Effector memory CD4-positive, alpha-beta T cell (primary cell): ENCODE results near the gene RNF5.
A peak's percentile ranks its signal among the peaks of the same experiment; 100 is the strongest.
"Not testable (repeated sequence)": the region's sequence is repeated elsewhere in the genome, so short reads cannot be mapped to it uniquely, and the experiment has no call there.

Source experiments
- DNase-seq, 3 donors: peaks; one replicate each; pipeline ENCODE4 v3.0.0-alpha.2; 2020
- H3K27ac ChIP-seq: 2 replicates; pipeline ENCODE4 v1.7.0; 2013; ENCODE audit warnings: mild to moderate bottlenecking, low read length, moderate library complexity; ENCODE audit not compliant: insufficient read depth, poor library complexity, severe bottlenecking
- H3K27me3 ChIP-seq: replicated peaks from 2 replicates; pipeline ENCODE4 v1.7.0; 2013; ENCODE audit warnings: mild to moderate bottlenecking, low read length; ENCODE audit not compliant: insufficient read depth, control insufficient read depth, poor library complexity, severe bottlenecking
- H3K36me3 ChIP-seq: 2 replicates; pipeline ENCODE4 v1.7.0; 2013; ENCODE audit warnings: mild to moderate bottlenecking, low read length, moderate library complexity; ENCODE audit not compliant: control insufficient read depth, insufficient read depth
- H3K4me1 ChIP-seq: 2 replicates; pipeline ENCODE4 v1.7.0; 2013; ENCODE audit warnings: low read length, mild to moderate bottlenecking; ENCODE audit not compliant: control insufficient read depth, insufficient read depth, poor library complexity, severe bottlenecking
- H3K4me3 ChIP-seq: 2 replicates; pipeline ENCODE4 v1.7.0; 2013; ENCODE audit warnings: low read length, low read depth, mild to moderate bottlenecking; ENCODE audit not compliant: insufficient read depth, poor library complexity, severe bottlenecking
- H3K9me3 ChIP-seq: 2 replicates; pipeline ENCODE4 v1.7.0; 2013; ENCODE audit warnings: mild to moderate bottlenecking, low read length, moderate library complexity; ENCODE audit not compliant: control insufficient read depth

Gene RNF5

DNA sequence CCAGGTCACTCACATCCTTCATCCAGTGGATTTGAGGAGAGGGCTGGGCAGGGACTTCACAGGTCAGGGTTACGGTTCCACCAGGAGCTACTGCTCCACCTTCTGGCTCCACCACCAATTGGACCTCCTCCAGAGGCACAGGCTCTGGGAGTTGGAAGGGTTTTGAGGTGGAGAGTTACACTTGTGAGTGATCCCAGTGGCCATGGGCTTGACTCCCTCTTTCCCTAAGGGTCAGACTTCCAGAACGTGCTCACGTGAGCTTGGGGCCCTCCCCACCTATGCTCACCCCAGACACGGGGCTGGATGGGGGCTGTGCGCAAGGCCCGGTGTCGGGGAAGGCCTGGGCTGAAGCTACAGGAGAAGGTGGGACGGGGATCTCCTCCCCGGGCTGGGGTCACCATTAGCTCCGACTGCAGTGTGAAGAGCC is 4.4 kb downstream of the RNF5 start:
- H3K27ac ChIP-seq, result peak overlapping the region; percentile 8
- H3K36me3 ChIP-seq, result peaks cover 54% of the 10 kb centered on the region
- H3K27me3 ChIP-seq, result no peaks in the 10 kb centered on the region
- no peak overlapping the region for H3K4me3 ChIP-seq
- H3K4me1 ChIP-seq, result peaks cover 27% of the 10 kb centered on the region
- DNase-seq, result no peak
- no peaks in the 10 kb centered on the region for H3K9me3 ChIP-seq

- Histone ChIP-seq H3K36me3 (peaks cover 56% of the 10 kb centered on the region), H3K27me3 (no peaks in the 10 kb centered on the region), H3K9me3 (no peaks in the 10 kb centered on the region), H3K4me1 (peaks cover 29% of the 10 kb centered on the region), H3K4me3 (no peak overlapping the region), H3K27ac (no peak overlapping the region)
- DNase-seq, result no peak
Measured at GRCh38 chr6:32183030-32183429, 4.8 kb downstream of the RNF5 start.

GRCh38 chr6:32183483-32184083 is 5.4 kb downstream of the RNF5 start:
- no peaks in the 10 kb centered on the region for H3K27me3 ChIP-seq
- H3K4me3 ChIP-seq, result no peak overlapping the region
- peaks cover 34% of the 10 kb centered on the region for H3K4me1 ChIP-seq
- peak overlapping the region; percentile 2 for H3K27ac ChIP-seq
- peaks cover 59% of the 10 kb centered on the region for H3K36me3 ChIP-seq
- DNase-seq, result no peak
- H3K9me3 ChIP-seq, result no peaks in the 10 kb centered on the region

GRCh38 chr6:32184084-32184640 is 6.0 kb downstream of the RNF5 start, which contains the start of gene AGER:
TSS of gene AGER (minus strand) at chr6:32184253. CDS start at chr6:32184222, 31 bp downstream.
- H3K36me3 ChIP-seq, result peaks cover 60% of the 10 kb centered on the region
- H3K27me3 ChIP-seq, result no peaks in the 10 kb centered on the region
- DNase-seq, result no peak
- no peak within 1 kb of the TSS for H3K4me3 ChIP-seq
- no peaks in the 10 kb centered on the region for H3K9me3 ChIP-seq
- H3K27ac ChIP-seq, result peak within 1 kb of the TSS; percentile 68
- peaks cover 34% of the 10 kb centered on the region for H3K4me1 ChIP-seq

DNA sequence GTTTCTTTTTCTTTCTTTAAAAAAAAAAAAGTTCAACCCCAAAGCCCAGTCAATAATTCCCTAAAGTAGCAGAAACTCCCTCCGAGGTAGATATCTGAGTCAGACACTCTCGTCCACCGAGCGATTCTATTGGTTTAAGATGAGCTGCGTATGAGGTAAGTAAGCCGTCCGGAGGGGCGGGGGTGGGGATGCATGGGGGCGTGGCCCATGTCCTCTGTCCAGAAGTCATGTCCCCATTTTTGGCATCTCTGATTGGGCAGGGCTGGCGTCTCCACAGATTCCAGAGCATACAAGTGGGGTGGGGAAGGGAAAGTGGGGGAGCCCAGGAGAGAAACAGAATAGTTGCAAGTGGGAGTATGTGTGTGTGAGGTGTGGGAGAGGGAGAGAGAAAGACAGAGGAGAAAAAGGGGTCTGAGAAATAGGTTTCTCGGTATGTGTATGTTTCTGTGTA is 7.5 kb downstream of the RNF5 start:
- H3K4me3 ChIP-seq, H3K9me3 ChIP-seq, H3K27me3 ChIP-seq: not testable (repeated sequence)
- peak; percentile 52 to 64 (median 56) for DNase-seq
- Histone ChIP-seq H3K27ac (peak overlapping the region; percentile 68), H3K36me3 (peaks cover 57% of the 10 kb centered on the region), H3K4me1 (peaks cover 35% of the 10 kb centered on the region)

- Histone ChIP-seq H3K36me3 (peaks cover 51% of the 10 kb centered on the region), H3K4me1 (peaks cover 35% of the 10 kb centered on the region), H3K27ac (peak overlapping the region; percentile 68)
- H3K27me3 ChIP-seq, H3K4me3 ChIP-seq, DNase-seq, H3K9me3 ChIP-seq: not testable (repeated sequence)
Measured at GRCh38 chr6:32186151-32186840, 8.1 kb downstream of the RNF5 start.

DNA sequence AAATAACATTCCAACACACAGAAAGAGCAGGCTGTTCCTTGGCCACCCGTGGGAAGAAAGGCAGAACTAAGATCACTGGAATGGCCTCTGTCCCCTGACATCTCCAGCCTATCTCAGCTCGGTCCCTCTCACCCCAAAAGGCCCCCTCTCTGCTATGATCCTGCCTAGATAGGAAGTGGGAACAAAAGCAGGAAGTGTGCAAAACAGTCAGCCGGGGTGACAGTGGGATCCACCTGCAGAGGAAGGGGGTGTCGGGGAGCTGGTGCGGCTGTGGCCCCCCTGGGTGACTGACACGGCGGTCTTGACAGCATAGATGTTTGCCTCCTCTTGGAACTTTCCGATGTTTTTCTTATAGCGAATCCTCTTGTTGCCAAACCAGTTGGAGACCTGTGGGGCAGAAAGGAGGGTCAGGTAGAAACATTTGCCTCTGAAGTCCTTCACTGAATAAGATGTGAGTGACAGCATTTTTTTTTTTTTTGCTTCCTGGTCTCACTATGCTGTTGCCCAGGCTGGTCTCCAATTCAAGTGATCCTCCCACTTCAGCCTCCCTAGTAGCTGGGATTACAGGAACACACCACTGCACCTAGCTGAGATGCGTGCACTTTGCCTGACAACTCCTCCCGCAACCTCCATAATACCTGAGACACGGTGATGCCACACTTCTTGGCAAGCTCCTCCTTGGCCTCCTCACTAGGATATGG is 9.0 kb downstream of the RNF5 start:
- peaks cover 35% of the 10 kb centered on the region for H3K4me1 ChIP-seq
- H3K36me3 ChIP-seq, result peaks cover 45% of the 10 kb centered on the region
- no peak overlapping the region for H3K4me3 ChIP-seq
- no peaks in the 10 kb centered on the region for H3K27me3 ChIP-seq
- peak overlapping the region; percentile 68 for H3K27ac ChIP-seq
- H3K9me3 ChIP-seq, result no peaks in the 10 kb centered on the region
- DNase-seq, result no peak

GRCh38 chr6:32187725-32188380 is 9.6 kb downstream of the RNF5 start:
- H3K27ac ChIP-seq, result peak overlapping the region; percentile 95

DNA sequence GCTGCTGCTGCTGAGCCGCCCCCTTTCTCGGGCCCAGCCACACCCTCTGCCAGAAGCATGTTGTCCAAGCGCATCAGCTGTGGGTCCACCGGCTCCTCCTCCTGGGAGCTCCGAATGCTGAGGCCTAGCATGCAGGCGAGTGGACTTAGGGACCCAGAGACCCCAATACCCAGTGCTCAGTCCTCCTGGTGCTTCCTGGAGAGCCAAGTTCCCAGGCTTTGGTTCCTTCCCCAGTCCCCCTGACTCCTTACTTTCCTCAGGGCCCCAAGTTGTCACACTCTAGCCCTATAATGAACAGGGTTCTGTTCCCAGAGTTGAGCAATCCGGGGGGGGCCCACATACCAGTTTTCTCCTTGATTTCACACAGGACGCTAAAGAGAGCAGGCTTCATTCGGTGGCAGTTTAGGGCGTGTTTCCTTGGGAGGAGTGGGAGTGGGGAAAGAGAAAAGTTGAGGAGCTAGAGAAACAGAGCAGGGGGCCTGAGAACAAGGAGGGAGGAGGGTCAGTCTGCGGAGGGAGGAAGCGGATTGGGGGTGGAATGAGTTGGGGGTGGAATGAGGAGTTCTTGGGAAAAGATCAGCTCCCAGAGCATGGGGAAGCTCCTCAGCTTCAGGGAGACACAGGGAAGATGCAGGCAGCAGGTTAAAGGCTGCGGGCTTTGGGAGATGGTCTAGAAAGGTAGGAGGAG is 10.3 kb downstream of the RNF5 start:
- Histone ChIP-seq H3K4me1 (peaks cover 43% of the 10 kb centered on the region), H3K27ac (peak overlapping the region; percentile 95), H3K4me3 (peak overlapping the region; percentile 96), H3K36me3 (peaks cover 31% of the 10 kb centered on the region), H3K9me3 (no peaks in the 10 kb centered on the region), H3K27me3 (no peaks in the 10 kb centered on the region)
- DNase-seq, result no peak

More at GRCh38 chr6:32187725-32188380, 9.6 kb downstream of the RNF5 start:
- peak overlapping the region; percentile 96 for H3K4me3 ChIP-seq
- H3K4me1 ChIP-seq, result peaks cover 36% of the 10 kb centered on the region
- H3K36me3 ChIP-seq, result peaks cover 38% of the 10 kb centered on the region
- H3K27me3 ChIP-seq, DNase-seq, H3K9me3 ChIP-seq: not testable (repeated sequence)
